Stimulated activated CD8-positive, alpha-beta memory T cell treated with anti-CD3 and anti-CD28 coated beads, Interleukin-12 subunit alpha, Interleukin-12 subunit beta, amount 100 ng/mL, for 24 hours (primary cell): ENCODE results near the gene IGFN1.
"Not testable (repeated sequence)": the region's sequence is repeated elsewhere in the genome, so short reads cannot be mapped to it uniquely, and the experiment has no call there.

Experiments used
- DNase-seq: peaks from one replicate; pipeline ENCODE4 v3.0.0-alpha.2; 2020; ENCODE audit errors: extremely low read depth

Gene IGFN1

DNA sequence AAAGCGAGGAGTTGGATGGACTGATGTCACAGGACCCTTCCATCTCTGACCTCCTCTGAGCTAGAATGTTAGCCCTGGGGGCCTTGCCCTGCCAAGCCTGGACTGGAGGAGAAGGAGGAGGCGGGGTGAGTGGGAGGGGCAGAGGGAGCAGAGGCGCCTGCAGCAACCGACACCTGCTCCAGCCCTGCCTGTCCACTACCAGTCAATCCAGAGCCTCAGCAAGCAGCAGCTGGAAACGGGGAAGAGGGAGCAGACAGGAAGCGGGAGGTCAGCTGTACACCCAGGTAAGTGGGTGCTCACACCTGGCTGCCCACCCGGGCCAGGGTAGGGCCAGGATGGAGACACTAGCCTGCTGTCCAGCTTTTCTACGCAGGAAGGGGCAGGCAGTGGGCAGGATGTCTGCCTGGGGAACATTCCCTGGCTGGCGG is at the start of gene IGFN1:
IGFN1 (plus strand) TSS at position 201 of the 428 bp plus-strand sequence. CDS start 2,470 bp downstream, outside the sequence.
- DNase-seq = no peak

DNA sequence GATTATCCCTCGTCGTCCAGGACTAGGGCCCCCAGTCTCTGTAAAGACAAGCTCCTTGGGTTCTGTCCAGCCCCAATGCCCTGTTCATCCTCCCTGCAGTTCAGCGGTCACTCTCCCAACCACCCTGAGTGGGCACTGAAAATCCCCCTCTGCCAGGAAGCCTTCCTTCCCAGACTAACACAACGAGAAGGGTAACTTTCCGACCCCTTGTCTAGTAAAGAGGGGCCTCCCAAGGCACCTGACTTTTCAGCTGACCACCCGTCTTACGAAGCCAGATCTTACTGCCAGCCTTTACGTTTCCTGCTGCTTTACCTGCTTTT is 49.7 kb upstream of the IGFN1 start:
- DNase-seq = no peak

DNA sequence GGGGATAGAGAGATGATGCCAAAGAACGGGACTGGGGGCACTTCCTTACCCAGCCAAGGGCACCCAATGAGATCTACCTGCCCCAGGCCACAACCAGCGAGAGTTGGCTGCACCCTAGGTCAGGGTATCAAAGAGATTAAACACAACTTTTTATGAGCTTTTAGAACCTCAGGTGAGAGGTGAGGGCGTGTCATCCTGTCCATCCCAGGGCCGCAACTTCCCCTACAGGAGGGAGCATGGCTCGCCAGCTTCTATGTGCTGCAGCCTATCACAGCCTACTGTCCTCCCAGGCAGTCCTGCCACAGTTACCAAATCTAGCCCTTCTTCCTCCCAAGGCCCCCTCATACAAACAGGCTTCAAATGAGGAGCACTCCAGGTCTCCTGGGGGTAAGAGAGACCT is 49.2 kb upstream of the IGFN1 start:
- DNase-seq = no peak

DNA sequence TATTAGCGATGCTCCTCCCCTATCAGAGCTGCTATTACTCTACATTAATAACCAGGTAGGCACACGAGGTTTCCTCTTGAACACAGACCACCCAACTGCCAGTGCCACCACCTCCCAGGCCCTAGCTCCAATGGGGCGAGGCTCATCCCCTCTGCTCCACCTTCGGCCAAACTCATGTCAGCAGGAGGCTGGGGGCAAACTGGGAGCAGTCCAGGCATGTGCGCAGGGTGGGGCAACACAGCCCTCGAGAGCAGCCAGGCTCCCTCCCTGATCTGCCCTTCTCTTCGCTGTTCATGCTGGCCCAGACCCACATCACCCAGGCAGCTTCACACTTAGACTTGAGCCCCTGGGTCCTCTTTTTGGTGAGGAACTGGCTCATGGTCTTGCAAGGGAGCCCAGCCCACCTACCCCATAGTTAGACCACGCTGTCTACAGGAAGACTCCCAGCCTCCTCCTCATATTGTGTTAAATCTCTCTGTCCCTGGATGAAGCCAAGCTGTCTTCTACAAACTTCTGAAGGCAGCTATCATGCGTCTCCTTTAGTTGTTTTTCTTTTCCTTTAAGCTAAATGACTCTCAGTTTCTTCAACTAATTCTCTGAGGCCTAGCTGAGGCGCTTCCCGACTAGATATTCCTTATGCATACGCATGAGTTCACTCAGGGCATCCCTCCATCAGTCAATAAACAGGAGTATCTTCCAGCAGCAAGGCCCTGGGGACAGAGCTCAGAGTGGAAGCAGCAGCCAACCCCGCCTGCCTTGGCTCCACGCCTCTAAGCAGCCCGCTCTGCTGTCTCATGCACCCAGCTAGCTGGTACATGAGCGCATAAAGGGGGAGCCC is 48.4 kb upstream of the IGFN1 start:
- no peak for DNase-seq

DNA sequence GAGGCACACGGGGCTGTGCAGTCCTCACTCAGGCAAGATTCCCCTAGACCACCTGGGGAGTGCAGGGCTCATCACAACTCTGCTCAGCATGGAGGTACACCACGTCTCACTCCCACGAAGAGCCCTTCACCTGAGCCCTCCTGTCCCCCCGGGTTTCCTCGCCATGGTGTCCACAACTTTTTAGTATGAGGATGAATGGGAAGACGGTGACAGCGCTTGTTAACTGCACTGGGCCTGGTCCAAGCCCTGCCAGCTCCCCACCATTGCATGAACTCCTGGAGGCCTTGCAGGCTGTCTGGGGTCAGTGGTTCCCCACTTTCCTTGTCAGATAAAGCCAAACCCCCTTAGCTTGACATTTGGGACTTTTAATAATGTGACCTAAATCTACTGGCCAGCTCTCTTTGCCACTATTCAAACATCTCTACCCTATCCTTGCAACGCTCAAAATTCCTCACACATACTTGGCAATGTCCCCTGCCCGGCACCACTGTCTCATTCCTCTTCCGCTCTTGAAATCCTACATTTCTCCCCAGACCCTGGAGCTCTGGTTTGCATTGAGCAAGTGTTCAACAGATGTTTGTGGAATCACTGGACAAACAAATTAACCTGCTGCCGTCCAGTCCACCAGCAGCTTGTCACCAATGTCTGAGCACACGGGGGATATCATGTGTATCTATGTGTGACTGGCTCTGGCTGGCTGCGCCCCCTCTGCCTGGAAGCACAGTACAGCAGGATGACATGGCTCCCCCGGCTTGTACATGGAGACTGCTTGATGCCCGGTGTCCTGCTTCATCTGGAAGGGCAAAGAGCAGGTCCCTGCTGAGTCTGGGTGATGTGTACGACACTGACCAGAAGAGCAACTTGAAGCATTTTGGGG is 47.5 kb upstream of the IGFN1 start:
- DNase-seq = no peak

DNA sequence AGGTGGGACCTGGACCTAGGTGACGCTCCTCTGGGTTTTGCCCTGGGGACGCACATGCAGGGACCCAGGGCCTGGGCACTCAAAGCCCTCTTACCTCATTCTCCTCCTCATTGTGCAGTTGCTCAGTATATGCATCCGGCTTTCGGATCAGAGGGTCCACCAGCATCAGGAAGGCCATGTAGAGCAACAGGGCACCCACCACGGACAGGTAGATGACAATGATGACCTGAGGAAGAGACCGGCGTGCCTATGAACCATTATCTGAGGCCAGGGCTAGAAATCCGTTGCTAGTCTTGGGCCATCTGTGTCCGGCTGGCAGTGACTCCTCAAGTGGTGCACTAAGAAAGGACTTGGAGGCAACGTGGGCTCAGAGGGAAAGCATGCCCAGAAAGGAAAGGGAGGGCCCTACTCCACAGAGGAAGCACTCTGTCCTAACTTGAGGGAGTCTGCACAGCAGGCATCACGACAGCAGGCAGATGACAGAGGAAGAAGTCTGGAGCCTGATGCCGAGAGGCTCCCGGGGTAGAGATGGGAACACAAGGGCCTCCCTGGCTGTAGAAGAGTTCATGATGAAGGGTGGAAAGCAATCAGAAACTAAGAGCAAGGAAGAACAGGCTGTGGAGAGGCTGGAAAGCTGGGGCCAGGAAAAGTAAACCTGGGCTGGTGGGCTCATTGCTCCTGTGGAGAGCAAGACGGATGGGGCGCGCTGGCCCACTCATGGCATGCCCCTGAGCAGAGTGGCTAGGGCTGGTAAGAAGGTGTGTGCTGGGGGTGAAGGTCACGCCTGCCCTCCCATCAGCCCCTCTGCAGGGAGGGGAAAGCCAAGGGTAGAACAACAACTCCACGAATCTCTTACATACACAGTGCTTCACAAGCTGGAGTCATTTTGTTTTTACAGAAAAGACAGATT is 46.6 kb upstream of the IGFN1 start:
- DNase-seq = no peak

DNA sequence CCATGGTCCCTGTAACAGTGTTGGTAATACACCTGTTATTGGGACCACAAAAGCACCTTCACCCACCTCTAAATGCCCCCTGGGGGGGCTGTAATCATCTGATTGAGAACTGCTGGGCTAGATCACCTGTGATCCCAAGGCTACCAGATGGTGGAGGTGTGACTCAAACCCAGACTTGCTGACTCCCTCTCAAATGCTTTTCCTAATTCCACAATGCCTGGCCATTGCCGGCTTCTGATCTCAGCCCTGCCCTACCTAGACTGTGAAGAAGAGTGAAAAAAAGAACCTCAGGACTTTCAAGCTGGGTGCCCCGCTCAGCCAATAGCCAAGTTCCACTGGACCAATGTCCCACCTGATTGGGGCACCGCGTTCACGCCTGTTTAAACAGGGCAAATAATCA is 45.9 kb upstream of the IGFN1 start:
- no peak for DNase-seq

DNA sequence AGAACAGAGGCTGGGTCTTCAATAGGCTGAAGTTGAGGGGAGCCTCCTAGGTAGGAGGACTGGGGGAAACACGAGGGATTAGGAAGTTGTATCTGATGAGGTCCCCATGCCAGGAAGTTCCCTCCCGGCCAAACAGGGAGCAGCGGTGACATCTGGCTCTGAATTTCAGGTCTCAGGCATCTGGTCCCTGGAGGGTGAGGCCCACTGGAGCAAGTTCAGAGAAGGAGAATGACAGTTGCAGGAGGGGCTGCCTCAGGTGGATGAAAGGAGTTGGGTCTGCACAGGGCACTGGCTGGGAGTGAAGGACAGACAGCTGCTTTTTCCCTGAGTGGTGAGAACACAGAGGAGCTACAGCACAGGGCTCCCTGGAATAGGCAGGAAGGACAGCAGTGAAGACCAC is 45.5 kb upstream of the IGFN1 start:
- DNase-seq = no peak

DNA sequence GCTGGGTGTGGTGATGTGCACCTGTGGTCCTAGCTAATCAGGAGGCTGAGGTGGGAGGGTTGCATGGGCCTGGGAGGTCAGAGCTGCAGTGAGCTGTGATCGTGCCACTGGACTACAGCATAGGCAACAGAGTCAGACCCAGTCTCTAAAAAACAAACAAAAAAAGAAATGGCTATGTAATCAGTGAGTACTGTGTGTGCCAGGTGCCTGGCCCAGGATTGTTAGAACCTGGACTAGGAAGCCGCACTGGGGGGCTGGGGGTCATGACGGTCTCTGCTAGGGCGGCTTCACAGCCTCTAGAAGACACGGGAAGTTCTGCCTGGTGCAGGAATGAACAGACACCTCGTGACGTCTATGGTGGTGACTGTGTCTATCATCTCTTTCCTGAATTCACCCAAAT is 44.8 kb upstream of the IGFN1 start:
- DNase-seq = no peak

DNA sequence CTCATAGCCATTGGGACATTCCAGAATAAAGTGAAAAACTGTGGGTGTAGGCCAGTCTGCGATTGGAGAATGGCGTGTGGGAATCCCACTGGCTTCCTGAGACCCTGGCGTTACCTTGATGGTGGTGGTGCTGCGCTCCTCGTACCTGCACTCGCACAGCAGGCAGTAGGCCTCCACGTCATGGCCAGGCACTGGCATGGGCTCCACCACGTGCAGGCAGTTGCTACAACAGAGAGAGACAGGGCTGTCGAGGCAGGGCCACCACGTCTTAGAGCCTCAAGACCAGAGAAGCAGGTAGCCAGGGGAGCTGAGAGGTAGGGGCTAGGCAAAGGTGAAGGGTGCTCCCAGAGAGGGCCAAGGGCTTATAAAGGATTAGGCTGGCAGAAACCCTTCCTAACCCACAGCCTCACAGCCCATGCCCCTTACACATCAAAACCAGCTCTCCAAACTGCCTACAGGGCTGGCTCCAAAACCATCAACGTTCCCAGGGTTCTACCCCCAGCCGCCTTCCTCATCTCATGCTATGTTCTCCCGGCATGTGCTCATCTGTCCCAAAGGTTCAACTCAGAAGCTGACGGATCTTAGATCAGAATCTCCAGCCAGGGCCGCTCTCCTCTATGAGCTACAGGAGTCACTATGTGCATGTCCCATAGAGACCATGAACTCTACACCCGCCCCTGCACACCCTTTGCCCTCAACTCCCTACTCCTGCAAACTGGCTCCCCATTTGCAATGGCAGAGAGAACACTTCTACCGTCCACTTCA is 43.8 kb upstream of the IGFN1 start:
- DNase-seq = no peak

DNA sequence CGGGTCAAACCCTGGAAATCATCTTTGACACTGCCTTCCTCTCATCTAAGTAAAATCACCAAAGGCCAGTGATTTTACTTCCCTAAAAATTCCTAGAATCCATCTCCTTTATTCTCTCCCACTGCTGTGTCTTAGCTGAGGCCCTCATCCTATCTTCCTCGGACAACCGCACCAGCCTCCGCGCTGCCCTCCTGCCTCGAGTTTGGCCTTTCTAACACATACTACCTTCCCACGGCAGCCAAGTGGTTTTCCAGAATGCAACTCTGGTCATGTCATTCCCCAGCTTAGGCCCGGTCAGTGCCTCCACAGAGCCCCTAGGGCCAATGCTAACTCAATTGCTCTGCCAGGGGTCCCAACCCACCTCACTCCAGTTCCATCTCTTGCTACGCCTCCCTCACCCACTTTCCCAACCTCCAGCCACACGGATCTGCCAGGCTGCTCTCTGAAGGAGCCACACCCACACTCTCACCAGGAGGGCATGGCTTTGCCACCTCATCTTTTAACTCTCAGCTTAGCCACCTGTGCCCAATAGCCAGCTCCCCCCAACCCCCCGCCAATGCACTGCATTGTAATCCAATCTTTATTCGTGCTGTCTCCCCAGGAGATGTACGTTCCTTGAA is 43.1 kb upstream of the IGFN1 start:
- no peak for DNase-seq

DNA sequence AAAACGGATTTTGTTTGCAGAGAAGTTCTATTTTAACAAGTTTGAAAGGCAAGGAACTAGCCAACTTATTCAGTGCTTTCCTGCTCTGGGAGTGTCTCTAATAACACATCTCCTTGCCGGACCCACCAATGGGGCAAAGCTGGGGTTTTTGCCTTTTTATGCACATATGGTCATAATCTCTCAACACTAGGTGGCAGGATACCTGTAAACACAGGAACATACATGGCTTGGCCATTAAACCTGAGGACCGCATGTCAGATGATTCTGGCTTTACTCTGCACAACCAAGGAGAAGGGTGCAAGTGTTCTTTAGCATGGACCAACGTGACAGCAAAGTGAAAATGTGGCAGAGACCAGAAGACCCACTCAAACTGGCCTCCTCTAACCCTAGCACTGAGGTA is 41.2 kb upstream of the IGFN1 start:
- no peak for DNase-seq

DNA sequence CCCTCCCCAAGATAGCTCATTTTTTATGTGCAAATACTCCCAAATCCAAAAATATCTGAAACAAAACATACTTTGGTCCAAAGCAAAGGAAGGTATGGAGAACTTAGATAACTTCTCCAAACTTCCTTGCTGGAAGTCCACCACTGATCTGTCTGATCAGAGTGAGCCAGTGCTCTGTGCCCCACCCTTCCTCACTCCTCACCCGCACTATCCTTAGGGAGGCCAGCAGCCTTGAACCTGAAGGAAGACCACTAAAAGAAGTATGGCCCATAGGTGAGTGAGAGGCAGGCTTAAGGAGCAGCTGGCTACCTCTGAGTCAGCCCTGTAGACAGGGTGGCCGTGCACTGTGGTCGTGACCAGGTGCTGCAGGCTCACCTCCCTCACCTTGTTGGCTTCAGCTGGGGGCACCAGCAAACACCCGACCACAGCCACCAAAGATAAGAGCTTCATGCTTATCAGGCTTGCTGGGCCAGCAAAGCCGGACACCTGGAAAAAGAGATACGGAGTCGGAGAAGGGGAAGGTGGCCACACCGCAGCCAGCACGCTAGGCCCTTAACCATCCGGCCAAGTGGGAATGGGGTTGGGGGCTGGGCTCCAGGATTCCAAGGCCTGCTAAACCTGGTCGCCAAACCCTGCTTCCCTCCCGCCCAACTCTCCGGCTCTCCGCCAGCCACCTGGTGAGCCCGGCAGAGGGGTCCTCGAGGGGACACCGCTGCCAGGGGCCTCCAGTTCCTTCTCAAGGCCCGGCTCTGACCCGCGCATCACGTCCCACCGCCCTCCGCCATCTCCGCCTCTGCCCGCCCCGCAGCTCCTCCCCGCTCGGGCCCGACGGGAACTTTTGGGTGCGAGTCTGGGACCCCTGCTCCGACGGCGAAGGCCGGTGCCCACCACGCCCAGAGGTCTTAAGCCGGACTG is 36.9 kb upstream of the IGFN1 start:
- peak; percentile 12 for DNase-seq

DNA sequence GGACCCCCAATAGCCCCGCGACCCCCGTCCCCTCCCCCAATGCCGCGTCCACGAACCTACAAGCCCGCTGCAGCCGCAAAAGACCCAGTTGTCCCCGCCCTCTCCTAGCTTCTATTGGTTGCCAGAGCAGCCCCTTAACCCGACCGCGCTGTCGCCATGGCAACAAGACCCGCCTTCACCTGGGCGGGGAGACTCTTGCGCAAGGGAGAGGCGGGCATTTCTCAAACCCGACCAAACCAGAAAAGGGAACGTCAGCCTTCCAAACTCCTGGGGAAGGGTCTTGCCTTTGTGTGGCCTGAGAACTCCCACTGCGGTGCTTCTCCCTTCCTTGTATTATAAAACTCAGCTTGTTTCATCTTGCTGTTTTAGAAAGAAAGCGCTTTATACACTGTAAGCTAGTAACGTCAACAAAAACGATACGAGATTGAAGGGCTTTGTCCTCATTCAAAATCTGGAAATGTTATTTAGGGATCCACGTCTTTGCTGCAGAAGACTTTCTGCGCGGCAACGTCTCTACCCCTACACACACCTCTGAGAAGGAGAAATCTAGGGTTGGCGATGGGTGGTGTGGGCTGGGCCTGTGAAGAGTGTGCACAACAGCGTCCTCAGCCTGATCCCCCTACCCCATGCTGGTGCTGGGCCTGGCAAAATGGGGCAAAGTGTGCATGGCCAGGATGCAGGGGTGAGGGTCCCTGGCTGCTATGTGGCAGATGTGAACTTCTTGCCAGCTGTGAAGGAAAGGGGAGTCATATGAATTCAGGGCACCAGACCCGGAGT is 36.0 kb upstream of the IGFN1 start, which contains the start of gene TMEM9:
TMEM9 (minus strand) TSS at position 86 of the 777 bp plus-strand sequence. CDS start 551 bp downstream, outside the sequence.
- DNase-seq = peak; percentile 92

DNA sequence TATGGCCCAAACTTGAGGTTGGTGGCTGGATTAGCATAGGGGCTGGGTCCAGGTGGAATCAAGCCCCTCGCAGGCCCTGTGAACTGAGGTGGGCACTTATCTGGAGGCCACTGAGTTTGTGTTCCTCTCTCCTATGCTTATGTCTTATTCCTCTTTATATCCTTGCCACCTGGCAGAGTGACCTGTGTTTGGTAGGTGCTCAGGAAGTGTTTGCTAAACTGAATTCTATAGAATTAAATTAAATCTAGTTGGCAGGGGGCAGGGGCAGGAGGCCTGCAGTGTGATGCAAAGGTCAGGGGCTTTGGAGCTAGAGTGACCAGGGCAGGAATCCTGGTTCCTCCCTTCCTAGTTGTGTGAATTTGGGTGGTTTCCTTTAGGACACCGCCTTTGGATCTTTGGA is 35.3 kb upstream of the IGFN1 start:
- no peak for DNase-seq

DNA sequence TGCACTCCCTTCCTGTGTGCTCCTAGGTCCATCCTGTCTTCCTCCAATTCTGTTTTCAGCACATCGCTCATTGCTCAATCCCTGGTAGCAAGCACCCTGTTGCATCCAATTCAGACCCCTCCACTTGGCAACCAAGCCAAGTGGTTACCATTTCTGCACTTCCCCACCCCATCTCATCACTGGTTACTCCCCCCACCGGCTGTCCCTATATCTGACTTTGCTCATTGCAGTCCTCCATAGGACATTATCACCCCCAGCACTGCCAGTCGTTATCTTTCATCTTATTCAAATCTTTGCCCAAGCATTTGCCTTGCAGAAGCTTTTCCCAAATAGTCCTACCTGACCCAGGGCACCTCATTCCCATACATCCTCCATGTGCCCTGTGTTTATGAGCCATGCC is 34.3 kb upstream of the IGFN1 start:
- DNase-seq = no peak

DNA sequence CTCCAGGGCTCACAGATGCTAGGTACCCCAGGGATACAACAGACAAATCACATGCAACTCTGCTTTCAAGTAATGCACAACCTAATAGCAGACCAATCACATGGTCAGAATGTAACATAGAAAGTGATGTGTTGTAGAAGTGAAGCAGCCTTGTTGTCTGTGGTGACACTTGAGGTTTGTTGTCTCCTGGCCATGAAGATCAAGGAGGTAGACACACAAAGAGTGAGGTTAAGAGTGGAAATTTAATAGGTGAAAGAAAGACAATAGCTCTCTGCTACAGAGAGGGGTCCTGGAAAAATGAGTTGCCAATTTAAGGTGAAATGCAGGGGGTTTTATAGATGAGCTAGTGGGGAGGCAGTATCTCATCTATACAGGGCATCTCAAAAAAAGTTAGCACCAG is 33.8 kb upstream of the IGFN1 start:
- no peak for DNase-seq

DNA sequence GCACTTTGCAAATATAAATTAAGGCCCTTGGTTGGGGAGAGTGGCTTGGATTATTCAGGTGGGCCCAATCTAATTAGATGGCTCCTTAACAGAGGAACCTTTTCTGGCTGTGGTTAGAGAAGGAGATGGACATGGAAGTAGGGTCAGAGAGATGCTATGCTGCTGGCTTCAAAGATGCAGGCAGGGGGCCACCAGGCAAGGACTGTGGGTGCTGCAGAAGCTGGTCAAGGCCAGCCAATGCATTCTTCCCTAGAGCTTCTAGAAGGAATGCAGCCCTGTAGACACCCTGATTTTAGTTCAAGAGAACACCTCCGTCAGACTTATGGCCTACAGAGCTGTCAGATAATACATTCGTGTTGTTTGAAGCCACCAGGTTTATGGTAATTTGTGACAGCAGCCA is 32.7 kb upstream of the IGFN1 start:
- DNase-seq = no peak

DNA sequence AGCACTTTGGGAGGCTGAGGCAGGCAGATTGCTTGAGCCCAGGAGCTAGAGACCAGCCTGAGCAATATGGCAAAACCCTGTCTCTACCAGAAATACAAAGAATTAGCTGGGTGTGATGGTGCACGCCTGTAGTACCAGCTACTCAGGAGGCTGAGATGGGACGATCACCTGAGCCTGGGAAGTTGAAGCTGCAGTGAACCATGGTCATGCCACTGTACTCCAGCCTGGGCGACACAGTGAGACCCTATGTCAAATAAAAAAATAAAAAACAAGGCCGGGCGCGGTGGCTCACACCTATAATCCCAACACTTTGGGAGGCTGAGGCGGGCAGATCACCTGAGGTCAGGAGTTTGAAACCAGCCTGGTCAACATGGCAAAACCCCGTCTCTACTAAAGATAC is 27.6 kb upstream of the IGFN1 start:
- DNase-seq = not testable (repeated sequence)
